Tongue (tissue), 2 donors: ENCODE results near the gene TGFB1I1. TPM values are rescaled to one million over a fixed set of nuclear protein-coding genes. Genes with fewer than 3 reads are reported as not detected.
"Not testable (repeated sequence)": the region's sequence is repeated elsewhere in the genome, so short reads cannot be mapped to it uniquely, and the experiment has no call there.

Experiments
- DNase-seq: peaks from one replicate; pipeline ENCODE4 v3.0.0-alpha.2; 2015
- total RNA-seq: library from RNA; depleted of rRNA; stranded (reverse); fragments of >200 nt; gene quantifications from one replicate; pipeline ENCODE4 v1.2.3, GENCODE V29; 2014

The TGFB1I1 gene
- total RNA-seq, 1 donor from 2014 or later = 57.7 TPM

DNA sequence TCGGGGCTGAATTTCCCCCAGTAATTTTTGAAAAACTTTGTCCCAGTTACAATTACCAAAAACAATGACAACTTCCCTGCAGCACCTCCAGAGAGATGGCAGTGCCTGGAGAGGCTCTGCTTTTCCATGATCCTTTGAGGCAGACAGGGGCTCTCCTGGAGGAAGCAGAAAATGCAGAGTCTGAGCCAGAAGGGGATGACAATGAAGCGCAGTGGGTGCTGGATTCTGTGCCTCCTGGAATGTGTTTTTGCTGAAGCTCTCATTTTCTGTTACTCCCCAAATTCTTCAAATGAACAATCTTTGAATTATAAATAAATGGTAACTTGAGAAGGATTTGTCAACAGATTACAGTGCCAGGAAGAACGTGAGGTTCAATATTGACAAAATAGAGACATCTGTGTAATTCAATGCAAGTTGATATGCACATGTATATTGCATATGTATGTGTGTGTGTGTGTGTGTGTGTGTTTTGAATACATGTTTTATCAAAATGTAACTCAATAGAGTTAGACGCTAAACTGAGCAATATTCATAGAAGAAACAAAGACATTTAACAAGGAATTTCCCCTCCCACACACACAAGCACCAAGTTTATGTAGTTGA, 45.9 kb downstream of the TGFB1I1 start:
- DNase-seq = no peak

DNA sequence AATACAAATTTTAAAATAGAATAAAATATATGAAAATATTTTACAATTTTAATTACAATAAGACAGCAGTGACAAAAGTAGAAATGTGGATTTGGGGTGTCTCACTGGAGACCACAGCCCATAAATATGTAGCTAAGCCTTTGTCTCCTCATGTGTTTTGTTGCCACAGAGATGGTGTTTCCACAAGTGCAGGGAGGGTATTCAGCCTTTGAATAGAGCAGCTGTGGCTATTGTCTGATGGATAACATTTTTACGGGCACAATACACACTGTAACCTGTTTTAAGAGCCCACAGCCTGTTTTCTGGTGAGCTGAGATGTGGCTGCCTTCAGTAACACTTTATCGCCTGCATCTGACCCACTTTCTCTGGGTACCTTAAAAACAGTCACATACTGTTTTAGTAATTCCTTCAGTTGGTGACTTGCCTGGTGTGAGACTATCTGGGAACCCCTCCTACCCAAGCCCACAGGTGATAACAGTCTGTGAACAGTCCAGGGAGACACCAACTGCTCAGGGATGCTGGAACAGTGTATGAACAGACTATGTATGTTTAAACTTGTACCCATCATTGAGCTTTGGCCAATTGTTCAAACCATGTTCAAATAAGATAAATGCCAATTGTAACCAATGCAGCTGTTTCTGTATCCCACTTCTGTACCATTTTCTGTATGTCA, 47.9 kb downstream of the TGFB1I1 start:
- no peak for DNase-seq

DNA sequence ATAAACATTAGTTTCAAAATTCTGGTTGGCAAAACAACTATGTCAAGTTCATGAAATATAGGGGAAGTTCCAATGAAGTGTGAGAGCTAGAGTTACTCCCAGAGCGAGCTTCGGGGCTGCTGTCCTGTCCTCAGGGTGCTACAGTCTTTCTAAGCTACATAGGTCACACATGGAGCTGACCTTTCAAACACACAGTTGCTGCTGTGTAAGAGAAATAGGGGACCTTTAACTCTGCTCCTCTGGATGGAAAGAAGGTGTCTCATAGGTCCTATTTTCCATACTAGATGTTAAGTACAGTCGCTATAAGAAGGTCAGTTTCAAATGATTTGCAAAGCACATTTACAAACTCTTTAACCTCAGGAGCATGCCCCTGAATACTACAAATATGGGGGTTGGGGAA, 49.4 kb downstream of the TGFB1I1 start:
- no peak for DNase-seq

DNA sequence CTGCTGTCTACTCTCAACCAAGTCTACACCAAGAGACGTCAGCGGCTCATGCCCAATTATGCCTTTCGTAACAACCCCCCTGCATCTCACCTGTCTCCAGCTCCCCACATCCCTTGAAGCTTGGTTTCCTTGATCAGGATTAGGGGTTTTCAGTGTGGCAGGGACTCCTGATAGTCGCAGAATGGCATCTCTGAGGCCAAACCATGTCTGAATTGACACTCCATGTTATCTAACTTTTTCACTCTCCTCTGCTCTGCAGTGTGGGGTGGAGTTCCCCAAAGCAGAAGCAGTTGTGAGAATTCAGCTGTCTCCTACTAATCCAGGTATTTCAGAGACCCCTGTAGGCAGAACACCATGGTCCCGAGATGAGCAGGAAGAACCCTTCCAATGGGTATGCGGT, 50.1 kb downstream of the TGFB1I1 start:
- no peak for DNase-seq

DNA sequence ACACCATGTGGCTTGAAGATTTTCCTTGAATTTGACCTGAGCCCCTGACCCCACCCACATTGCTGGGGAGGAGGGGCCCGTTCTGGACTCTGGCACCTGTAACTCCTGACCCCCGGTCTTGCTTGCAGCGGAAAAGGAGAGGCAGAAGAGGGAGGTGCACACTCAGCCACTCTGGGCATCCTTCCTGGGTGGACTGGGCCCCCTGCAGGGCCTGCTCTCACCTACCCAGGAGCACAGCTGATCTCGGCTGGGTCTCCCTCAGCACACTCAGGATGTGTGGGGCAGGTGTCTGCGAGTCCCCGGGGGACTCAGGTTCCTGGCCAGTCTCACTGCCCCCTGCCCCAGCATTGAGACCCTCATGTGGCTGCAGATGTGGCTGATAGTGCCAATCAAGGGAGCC, 51.8 kb downstream of the TGFB1I1 start:
- DNase-seq = not testable (repeated sequence)

DNA sequence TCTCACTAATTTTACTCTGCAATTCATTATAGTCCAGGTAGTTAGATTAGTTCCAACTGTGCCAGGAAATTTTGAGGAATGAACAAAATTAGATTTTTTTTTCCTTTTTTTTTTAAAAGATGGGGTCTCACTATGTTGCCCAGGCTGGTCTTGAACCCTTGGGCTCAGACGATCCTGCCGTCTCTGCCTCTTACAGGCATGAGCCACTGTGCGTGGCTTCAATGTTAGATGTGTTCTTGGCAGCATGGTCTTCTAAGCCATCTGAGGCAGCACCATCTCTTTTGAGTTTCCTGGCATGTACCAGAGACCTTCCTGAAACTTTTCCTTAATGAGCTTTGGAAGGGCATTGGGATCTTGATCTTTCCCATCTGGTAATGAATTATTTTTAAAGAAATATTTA, 53.2 kb downstream of the TGFB1I1 start:
- no peak for DNase-seq

Other genes with a start within 250 kb of the TGFB1I1 start
- gene ITGAM, start 212.2 kb upstream of the TGFB1I1 start, total RNA-seq = 4.1 TPM
- 2.7 TPM for gene ITGAX, start 117.0 kb upstream of the TGFB1I1 start, total RNA-seq
- not detected for gene ITGAD, start 78.8 kb upstream of the TGFB1I1 start, total RNA-seq
- 63.5 TPM for gene COX6A2, start 43.8 kb upstream of the TGFB1I1 start, total RNA-seq
- gene ZNF843, start 29.4 kb upstream of the TGFB1I1 start, total RNA-seq = 3.2 TPM
- gene ARMC5, start 12.7 kb upstream of the TGFB1I1 start, total RNA-seq = 7.2 TPM
- not detected for gene SLC5A2, start 11.0 kb downstream of the TGFB1I1 start, total RNA-seq
- 58.9 TPM for gene RUSF1, start 36.2 kb downstream of the TGFB1I1 start, total RNA-seq
- 4.2 TPM for gene AHSP, start 55.7 kb downstream of the TGFB1I1 start, total RNA-seq